Measurements from ENCODE around the gene LDHAL6A. TPM values are rescaled to one million over a fixed set of nuclear protein-coding genes. Genes with fewer than 3 reads are reported as not detected.

The LDHAL6A gene
- total and polyA plus RNA-seq, 2 donors, result 0.07 TPM; not detected in 1

DNA sequence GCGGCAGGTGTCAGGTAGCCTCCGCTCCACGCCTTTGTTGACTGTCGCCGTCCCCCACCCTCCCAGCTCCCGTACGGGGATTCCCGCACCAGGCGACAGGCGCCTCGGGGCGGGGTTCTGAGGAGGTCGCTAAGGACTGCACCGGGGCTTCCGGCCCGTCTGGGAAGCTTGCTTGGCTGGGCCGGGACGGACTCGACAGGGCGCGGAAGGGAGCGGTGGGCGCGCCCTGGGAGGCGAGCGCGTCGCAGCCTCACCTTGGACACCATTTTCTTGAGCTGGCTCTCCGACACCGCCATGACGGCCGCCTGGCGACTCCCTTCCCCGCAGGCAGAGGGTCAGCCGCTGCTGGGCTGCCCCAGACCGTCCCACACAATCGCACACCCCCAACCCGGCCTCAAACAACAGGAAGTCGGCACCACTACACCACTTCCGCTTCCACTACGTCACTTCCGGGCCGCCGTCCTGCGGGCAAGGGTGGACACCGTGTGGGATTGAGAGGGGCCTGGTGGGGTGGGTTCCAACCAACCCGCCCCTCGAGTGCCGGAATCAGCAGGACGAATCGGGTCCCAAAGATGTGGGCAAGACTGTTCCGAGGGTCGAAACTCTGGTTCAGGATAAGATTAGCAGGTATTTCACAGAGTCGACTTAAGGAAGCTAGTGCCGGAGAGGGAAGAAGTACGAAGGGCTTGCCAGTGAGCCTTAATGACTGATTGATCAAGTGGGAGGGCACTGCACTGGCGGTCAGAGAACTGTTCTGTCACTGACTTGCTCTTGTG, 71.1 kb downstream of the LDHAL6A start, which contains the start of gene TSG101:
TSG101 (minus strand) TSS at position 422 of the 776 bp plus-strand sequence; CDS start at position 296, 126 bp downstream.
- Histone ChIP-seq H3K4me1 (ENCODE audit: control insufficient read depth in 2 of 2, insufficient read depth in 2 of 2, low read length in 2 of 2) (peaks cover 6 to 7% of the 10 kb centered on the region in 2 donors), H3K4me3 (ENCODE audit: low read length in 2 of 2) (peak within 1 kb of the TSS; percentile 59 to 67), H3K36me3 (ENCODE audit: control insufficient read depth in 2 of 2, insufficient read depth in 2 of 2, low read length in 1 of 2) (peaks cover 3 to 6% of the 10 kb centered on the region in 2 donors), H3K27me3 (ENCODE audit: control insufficient read depth in 2 of 2, insufficient read depth in 1 of 2, low read length in 1 of 2) (no peaks in the 10 kb centered on the region), H3K27ac (ENCODE audit: low read depth in 1 of 2, low read length in 1 of 2) (peak within 1 kb of the TSS; percentile 95 to 98), H3K9me3 (ENCODE audit: control insufficient read depth in 2 of 2, insufficient read depth in 1 of 2, low read length in 1 of 2) (peaks cover 0 to 2% of the 10 kb centered on the region in 2 donors)
- DNase-seq (ENCODE audit: low read depth in 6 of 9, low spot score in 9 of 9), result peak; percentile 79 to 96 (median 91)
- under 1% methylated on average over 57 of the region's 57 CpGs for WGBS

DNA sequence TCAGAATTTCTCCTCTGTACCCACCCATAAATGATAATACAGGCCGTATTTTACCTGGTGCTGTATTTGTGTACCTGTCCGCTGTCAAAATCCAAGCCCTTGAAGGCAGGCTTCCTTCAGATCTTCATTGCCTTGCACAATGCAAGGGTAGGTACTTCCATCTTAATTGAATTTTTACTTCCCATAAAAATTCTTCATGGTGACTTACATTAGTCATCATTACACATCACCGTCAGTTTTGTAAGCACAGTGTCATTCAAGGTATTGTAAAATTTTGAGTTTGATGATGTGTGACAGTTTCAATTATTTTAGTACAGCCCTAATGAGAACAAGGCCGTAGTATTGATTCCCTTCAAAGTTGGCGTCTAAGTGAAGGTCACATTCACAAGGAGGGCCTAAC, 71.9 kb downstream of the LDHAL6A start:
- 69% methylated on average over 5 of the region's 5 CpGs for WGBS
- Histone ChIP-seq H3K9me3 (ENCODE audit: control insufficient read depth in 2 of 2, insufficient read depth in 1 of 2, low read length in 1 of 2) (peaks cover 0 to 2% of the 10 kb centered on the region in 2 donors), H3K27ac (ENCODE audit: low read depth in 1 of 2, low read length in 1 of 2) (peak overlapping the region; percentile 95 to 98)

More for the DNA sequence above, 71.9 kb downstream of the LDHAL6A start:
- Histone ChIP-seq H3K36me3 (ENCODE audit: control insufficient read depth in 2 of 2, insufficient read depth in 2 of 2, low read length in 1 of 2) (peaks cover 0 to 6% of the 10 kb centered on the region in 2 donors), H3K4me3 (ENCODE audit: low read length in 2 of 2) (peak overlapping the region; percentile 59 to 67), H3K4me1 (ENCODE audit: control insufficient read depth in 2 of 2, insufficient read depth in 2 of 2, low read length in 2 of 2) (peaks cover 6 to 7% of the 10 kb centered on the region in 2 donors), H3K27me3 (ENCODE audit: control insufficient read depth in 2 of 2, insufficient read depth in 1 of 2, low read length in 1 of 2) (no peaks in the 10 kb centered on the region)
- DNase-seq (ENCODE audit: low read depth in 6 of 9, low spot score in 9 of 9), result peak in 1 of 9 donors; percentile 7

Other genes starting within 250 kb of the LDHAL6A start
- gene SAA4, start 219.1 kb upstream of the LDHAL6A start, total RNA-seq, result 0.61 TPM
- 19.4 TPM for gene SAA4, start 219.1 kb upstream of the LDHAL6A start, polyA plus RNA-seq
- 7.9 TPM for gene SAA2, start 207.2 kb upstream of the LDHAL6A start, total RNA-seq
- 605 TPM for gene SAA2, start 207.2 kb upstream of the LDHAL6A start, polyA plus RNA-seq
- 19.0 TPM for gene SAA1, start 189.6 kb upstream of the LDHAL6A start, total RNA-seq
- 1,843 TPM for gene SAA1, start 189.6 kb upstream of the LDHAL6A start, polyA plus RNA-seq
- gene HPS5, start 133.7 kb upstream of the LDHAL6A start, total RNA-seq, result 29.7 TPM
- gene HPS5, start 133.7 kb upstream of the LDHAL6A start, polyA plus RNA-seq, result 20.2 TPM
- gene GTF2H1, start 133.3 kb upstream of the LDHAL6A start, total RNA-seq, result 38.9 TPM
- gene GTF2H1, start 133.3 kb upstream of the LDHAL6A start, polyA plus RNA-seq, result 35.4 TPM
- 581 TPM for gene LDHA, start 61.3 kb upstream of the LDHAL6A start, total RNA-seq
- 364 TPM for gene LDHA, start 61.3 kb upstream of the LDHAL6A start, polyA plus RNA-seq
- gene LDHC, start 43.5 kb upstream of the LDHAL6A start, total RNA-seq, result not detected
- gene LDHC, start 43.5 kb upstream of the LDHAL6A start, polyA plus RNA-seq, result 0.16 TPM
- 77.7 TPM for gene TSG101, start 71.1 kb downstream of the LDHAL6A start, total RNA-seq
- gene TSG101, start 71.1 kb downstream of the LDHAL6A start, polyA plus RNA-seq, result 54.2 TPM
- 10.1 TPM for gene UEVLD, start 132.9 kb downstream of the LDHAL6A start, total RNA-seq
- 8.5 TPM for gene UEVLD, start 132.9 kb downstream of the LDHAL6A start, polyA plus RNA-seq
- 1.5 TPM for gene MISFA, start 143.9 kb downstream of the LDHAL6A start, total RNA-seq
- gene MISFA, start 143.9 kb downstream of the LDHAL6A start, polyA plus RNA-seq, result 0.78 TPM
- gene SPTY2D1, start 178.5 kb downstream of the LDHAL6A start, total RNA-seq, result 10.2 TPM
- 6.5 TPM for gene SPTY2D1, start 178.5 kb downstream of the LDHAL6A start, polyA plus RNA-seq
- 1.9 TPM for gene TMEM86A, start 242.9 kb downstream of the LDHAL6A start, total RNA-seq
- gene TMEM86A, start 242.9 kb downstream of the LDHAL6A start, polyA plus RNA-seq, result 1.9 TPM